Lung (tissue), 12 donors: Measurements from ENCODE around the gene TRERF1. TPM values are rescaled to one million over a fixed set of nuclear protein-coding genes. Genes with fewer than 3 reads are reported as not detected.

ENCODE experiments used
- ATAC-seq: fragments of 200-7000 bp; cut with Tn5 transposase; one replicate; pipeline ENCODE4 v1.9.1; 2020; ENCODE audit warnings: moderate number of reproducible peaks; ENCODE audit not compliant: insufficient read depth, low FRiP score
- DNase-seq, 3 donors: peaks; one replicate each; pipeline ENCODE4 v3.0.0-alpha.2; 2013 to 2017
- H3K27ac ChIP-seq, 2 donors: one replicate each; pipeline ENCODE4 v1.5.1; 2013; ENCODE audit warnings: mild to moderate bottlenecking in 2 of 2, moderate library complexity in 2 of 2, control low read depth in 1 of 2, inconsistent platforms in 1 of 2, low read depth in 1 of 2, low read length in 1 of 2
- H3K27me3 ChIP-seq, 3 donors: one replicate each; pipeline ENCODE4 v1.5.1; 2013; ENCODE audit warnings: low read length in 2 of 3; ENCODE audit not compliant: control insufficient read depth in 3 of 3, insufficient read depth in 3 of 3
- H3K36me3 ChIP-seq, 4 donors: one replicate each; pipeline ENCODE4 v1.5.1; 2013; ENCODE audit warnings: low read length in 4 of 4, mild to moderate bottlenecking in 1 of 4, moderate library complexity in 1 of 4; ENCODE audit not compliant: control insufficient read depth in 4 of 4, insufficient read depth in 4 of 4
- H3K4me1 ChIP-seq, 5 donors: one replicate each; pipeline ENCODE4 v1.5.1; 2013; ENCODE audit warnings: low read length in 5 of 5, mild to moderate bottlenecking in 2 of 5, moderate library complexity in 1 of 5; ENCODE audit not compliant: control insufficient read depth in 5 of 5, insufficient read depth in 5 of 5
- H3K4me3 ChIP-seq: one replicate; pipeline ENCODE4 v1.5.1; 2013; ENCODE audit warnings: mild to moderate bottlenecking, control low read depth, moderate library complexity
- H3K9ac ChIP-seq, 2 donors: one replicate each; pipeline ENCODE4 v1.5.1; 2013; ENCODE audit warnings: low read length in 2 of 2, control low read depth in 1 of 2; ENCODE audit not compliant: insufficient read depth in 1 of 2
- H3K9me3 ChIP-seq, 4 donors: one replicate each; pipeline ENCODE4 v1.5.1; 2013; ENCODE audit warnings: low read length in 3 of 4, mild to moderate bottlenecking in 1 of 4, moderate library complexity in 1 of 4; ENCODE audit not compliant: control insufficient read depth in 4 of 4, insufficient read depth in 3 of 4
- WGBS, 2 donors: extraction: QIAGEN DNeasy Blood & Tissue Kit; methylation state at CpG; one replicate each; pipeline ENCODE4 v1.1.7; 2013; 5-methylcytosine and 5-hydroxymethylcytosine counted together
- polyA plus RNA-seq, 2 donors: library from polyadenylated mRNA; stranded (reverse); fragments of 200-250 nt; gene quantifications; one replicate each; pipeline ENCODE4 v1.2.1, GENCODE V29; 2013
- total RNA-seq, 2 donors: library from RNA; depleted of rRNA in 1 of 2; stranded (reverse); fragments of >200 nt in 1 of 2; gene quantifications; one replicate each; pipeline ENCODE4 v1.2.1, GENCODE V29; 2014 to 2021
- TF ChIP-seq, protein P1 (sequence below): IDR thresholded peaks from 2 replicates; pipeline ENCODE4 v1.5.1; 2012; ENCODE audit warnings: mild to moderate bottlenecking; ENCODE audit errors: control extremely low read depth, extremely low read depth
- donor health status: control.
- donor health status: control.
- donor health status: Bipolar disorder and iron deficiency.
- donor health status: healthy.
- donor health status: DM: yes; HTN: yes; CAD: no.

TRERF1 gene
- total and polyA plus RNA-seq, 4 donors, result 1.2 to 10.4 (median 3.3) TPM

DNA sequence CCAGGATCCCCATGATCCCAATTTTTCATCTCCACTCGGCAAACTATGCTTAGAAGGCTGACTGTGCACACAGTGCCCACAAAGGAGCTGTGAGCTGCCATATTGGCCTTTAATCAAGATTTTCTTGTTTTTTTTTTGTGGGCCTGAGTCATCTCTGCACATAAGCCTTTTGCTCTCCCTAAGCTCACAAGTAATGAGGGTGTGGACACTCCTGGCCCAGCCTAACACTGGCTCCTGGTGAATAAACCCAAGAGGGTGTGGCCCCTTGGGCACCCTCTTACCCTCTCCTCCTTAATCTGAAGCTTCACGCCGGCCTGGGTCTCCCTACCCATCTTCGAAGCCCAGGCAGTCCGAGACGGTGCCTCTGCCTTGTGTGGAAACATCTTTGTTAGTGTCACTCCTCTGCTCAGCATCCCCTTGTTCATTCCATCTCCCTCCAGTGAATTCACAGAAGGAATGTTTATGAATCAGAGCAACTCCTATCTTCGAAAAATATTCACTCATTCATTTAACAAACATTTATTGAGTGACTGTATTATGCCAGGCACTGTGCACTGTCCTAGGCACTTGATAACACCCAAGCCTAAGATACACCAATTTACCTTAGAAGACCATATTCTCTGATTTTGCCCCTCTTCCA lies 211.9 kb downstream of the TRERF1 start:
- DNase-seq (no peak), ATAC-seq (no peak)
- Histone ChIP-seq H3K4me3 (no peak overlapping the region), H3K9ac (no peak overlapping the region), H3K36me3 (peaks cover 0 to 40% (median 14%) of the 10 kb centered on the region in 4 donors), H3K27me3 (no peaks in the 10 kb centered on the region), H3K9me3 (no peaks in the 10 kb centered on the region), H3K4me1 (no peaks in the 10 kb centered on the region), H3K27ac (no peak overlapping the region)
- 90 to 98% methylated on average over 7 of the region's 7 CpGs for WGBS, 2 donors
- TF ChIP-seq, protein P1, sequence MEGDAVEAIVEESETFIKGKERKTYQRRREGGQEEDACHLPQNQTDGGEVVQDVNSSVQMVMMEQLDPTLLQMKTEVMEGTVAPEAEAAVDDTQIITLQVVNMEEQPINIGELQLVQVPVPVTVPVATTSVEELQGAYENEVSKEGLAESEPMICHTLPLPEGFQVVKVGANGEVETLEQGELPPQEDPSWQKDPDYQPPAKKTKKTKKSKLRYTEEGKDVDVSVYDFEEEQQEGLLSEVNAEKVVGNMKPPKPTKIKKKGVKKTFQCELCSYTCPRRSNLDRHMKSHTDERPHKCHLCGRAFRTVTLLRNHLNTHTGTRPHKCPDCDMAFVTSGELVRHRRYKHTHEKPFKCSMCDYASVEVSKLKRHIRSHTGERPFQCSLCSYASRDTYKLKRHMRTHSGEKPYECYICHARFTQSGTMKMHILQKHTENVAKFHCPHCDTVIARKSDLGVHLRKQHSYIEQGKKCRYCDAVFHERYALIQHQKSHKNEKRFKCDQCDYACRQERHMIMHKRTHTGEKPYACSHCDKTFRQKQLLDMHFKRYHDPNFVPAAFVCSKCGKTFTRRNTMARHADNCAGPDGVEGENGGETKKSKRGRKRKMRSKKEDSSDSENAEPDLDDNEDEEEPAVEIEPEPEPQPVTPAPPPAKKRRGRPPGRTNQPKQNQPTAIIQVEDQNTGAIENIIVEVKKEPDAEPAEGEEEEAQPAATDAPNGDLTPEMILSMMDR, result no peak

DNA sequence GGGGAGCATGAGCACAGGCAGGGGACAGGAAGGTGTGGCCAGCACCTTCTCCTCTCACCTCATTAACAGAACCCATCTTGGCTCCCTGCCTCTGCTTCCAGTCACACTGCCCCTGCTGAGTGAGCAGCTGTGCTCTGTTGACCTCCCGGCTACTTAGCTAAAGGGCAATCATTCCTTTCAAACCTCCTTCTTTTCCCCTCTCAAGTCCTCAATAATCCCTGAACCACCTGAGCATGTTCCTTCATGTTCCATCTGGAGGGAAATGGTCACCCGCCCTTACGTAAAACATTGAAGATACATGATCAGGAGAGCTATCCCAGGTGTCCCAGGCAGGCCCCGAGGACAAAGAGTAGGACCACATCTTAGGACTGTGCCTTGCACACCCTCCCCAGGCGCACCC lies 212.4 kb downstream of the TRERF1 start:
- peaks cover 0 to 37% (median 14%) of the 10 kb centered on the region in 4 donors for H3K36me3 ChIP-seq
- H3K4me3 ChIP-seq, result no peak overlapping the region
- no peak overlapping the region for H3K27ac ChIP-seq
- no peaks in the 10 kb centered on the region for H3K9me3 ChIP-seq
- WGBS, 2 donors, result 90 to 92% methylated on average over 5 of the region's 5 CpGs
- no peak for DNase-seq
- ATAC-seq, result no peak
- TF ChIP-seq, protein P1, result no peak
- no peaks in the 10 kb centered on the region for H3K4me1 ChIP-seq
- H3K27me3 ChIP-seq, result no peaks in the 10 kb centered on the region
- H3K9ac ChIP-seq, result no peak overlapping the region

DNA sequence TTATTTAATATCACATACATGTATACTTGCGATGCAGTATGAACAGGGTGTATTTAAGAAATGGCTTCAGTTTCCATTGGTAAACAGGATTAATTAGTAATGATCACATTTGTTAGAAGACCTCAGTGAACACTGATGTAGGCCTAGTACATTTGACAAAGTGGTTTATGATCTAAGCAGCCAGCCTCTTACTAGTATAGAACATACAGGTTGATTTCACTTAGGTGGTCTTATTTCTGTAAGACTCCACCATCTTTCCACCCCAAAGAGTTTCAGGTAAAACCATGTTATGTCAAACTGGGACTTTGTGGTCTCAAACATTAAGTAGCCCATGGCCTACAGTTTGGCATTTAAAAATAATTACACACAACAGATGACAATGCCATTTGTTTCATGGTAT lies 213.9 kb downstream of the TRERF1 start:
- ATAC-seq, result no peak

More for the DNA sequence above, 213.9 kb downstream of the TRERF1 start:
- WGBS, 2 donors, result 94 to 100% methylated on average over 1 of the region's 1 CpG
- no peaks in the 10 kb centered on the region for H3K4me1 ChIP-seq
- TF ChIP-seq, protein P1, result no peak
- H3K36me3 ChIP-seq, result peaks cover 0 to 35% (median 10%) of the 10 kb centered on the region in 4 donors
- no peaks in the 10 kb centered on the region for H3K27me3 ChIP-seq
- no peak for DNase-seq
- H3K4me3 ChIP-seq, result no peak overlapping the region
- H3K27ac ChIP-seq, result no peak overlapping the region
- no peaks in the 10 kb centered on the region for H3K9me3 ChIP-seq
- H3K9ac ChIP-seq, result no peak overlapping the region
